NCI-H1694 (cell line): ENCODE data around the gene AP2B1.
"Not testable (repeated sequence)": the region's sequence is repeated elsewhere in the genome, so short reads cannot be mapped to it uniquely, and the experiment has no call there.

ENCODE experiments used
- DNase-seq: peaks from one replicate; lab custom pipeline; 2025; lab: John Stamatoyannopoulos, UW

AP2B1 gene

DNA sequence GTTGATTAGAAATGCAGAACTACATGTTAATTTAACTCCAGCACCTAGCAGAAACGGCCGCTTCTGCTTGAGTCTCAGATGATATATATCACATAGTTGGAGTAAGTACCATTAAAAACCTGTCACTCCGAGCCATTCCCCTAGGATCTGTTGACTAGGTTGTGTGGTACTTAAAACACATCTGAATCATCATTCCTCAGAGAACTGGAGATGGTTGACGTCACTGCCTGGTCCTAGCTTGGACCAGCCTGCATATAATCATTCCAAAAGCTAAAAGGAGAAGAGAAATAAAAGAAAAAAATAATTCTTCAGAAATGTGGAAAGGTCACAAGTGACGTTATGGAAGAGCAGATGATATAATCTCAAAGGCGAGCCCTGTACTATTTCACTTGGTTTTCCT is 113.0 kb downstream of the AP2B1 start:
- DNase-seq = no peak

- DNase-seq = no peak
These were observed 114.4 kb downstream of the AP2B1 start for GRCh38 chr17:35701491-35701890.

DNA sequence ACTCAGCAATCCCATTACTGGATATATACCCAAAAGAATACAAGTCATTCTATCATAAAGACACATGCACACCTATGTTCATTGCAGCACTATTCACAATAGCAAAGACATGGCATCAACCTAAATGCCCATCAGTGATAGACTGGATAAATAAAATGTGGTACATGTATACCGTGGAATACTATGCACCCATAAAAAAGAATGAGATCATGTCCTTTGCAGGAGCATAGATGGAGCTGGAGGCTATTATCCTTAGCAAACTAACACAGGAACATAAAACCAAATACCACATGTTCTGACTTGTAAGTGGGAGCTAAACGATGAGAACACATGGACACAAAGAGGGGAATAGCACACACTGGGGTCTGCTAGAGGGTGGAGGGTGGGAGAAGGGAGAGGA is 116.2 kb downstream of the AP2B1 start:
- not testable (repeated sequence) for DNase-seq

- DNase-seq = no peak
These were observed 118.1 kb downstream of the AP2B1 start for GRCh38 chr17:35705230-35705629.

DNA sequence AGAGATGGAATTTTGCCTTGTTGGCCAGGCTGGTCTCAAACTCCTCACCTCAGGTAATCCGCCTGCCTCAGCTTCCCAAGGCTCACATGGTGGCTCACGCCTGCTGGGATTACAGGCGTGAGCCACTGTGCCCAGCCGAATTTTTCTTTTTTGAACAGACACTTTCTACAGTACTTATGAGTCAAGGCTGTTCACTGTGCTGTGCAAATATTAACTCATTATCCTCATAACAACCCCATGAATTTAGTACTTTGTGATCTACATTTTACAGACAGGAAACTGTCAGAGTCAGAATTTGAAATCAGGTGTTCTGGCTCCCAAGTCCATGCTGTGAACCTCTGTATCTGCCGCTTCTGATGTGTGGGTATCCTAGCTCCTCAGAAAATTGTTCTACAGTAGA is 118.6 kb downstream of the AP2B1 start:
- no peak for DNase-seq

DNA sequence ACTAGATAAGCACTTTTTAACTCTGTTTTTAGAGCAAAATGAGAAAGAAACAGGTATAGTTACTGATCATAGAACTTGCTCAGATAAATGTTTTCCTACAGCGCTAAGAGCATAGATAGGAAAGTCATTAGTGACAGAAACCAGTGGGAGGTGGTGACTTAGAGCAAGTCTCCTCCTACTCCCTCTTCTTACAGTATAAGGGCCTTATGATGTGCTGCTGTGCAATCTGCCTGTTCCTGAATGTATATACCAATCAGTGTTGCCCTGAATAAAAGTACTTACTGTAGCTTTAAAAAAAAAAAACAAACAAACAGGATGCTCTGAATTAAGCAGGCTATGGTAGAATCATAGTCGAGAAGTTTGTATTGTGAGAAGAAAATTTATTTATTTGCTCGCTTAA is 121.0 kb downstream of the AP2B1 start:
- no peak for DNase-seq

GRCh38 chr17:35708951-35709350 is 121.8 kb downstream of the AP2B1 start:
- no peak for DNase-seq

DNA sequence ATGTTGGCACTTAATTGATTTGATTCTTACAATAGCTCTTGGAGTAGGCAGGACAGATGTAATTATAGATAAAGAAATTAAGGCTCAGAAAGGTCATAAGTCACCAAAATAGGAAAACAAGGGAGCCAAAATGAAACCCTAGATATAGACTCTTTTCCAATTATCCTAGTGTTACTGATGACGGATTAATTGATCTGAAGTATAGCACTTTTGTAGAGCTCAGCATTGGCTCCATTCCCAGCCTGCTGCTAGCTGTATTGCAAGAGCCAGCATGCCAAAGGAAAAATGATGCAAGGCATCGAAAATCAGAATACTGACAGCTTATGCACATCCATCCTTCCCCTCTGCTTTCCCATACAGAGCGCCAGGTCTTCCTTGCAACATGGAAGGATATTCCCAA is 122.8 kb downstream of the AP2B1 start:
- DNase-seq = peak; percentile 61

DNA sequence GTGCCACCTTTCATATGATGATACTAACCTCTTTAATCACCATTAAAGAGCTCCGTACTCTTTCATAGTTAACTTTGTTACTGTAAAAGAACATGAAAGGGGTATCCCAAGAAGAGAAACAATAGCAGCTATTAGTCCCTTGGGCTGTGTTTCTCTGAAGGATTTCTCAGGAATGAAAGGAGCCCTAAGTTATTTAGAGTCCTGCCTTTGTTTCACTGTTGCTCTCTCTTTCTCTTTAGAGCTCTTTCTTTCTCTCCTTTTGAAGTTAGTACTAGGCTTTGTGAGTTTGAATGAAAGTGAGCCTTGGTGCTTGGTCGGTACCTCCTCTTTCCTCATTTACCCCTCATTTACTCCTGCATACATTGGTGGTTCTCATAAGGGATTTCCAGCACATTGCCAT is 123.8 kb downstream of the AP2B1 start:
- DNase-seq = no peak

GRCh38 chr17:35713069-35713728 is 126.1 kb downstream of the AP2B1 start:
- no peak for DNase-seq

- DNase-seq = no peak
These were observed 127.9 kb downstream of the AP2B1 start for GRCh38 chr17:35714988-35715387.

- no peak for DNase-seq
These were observed 128.3 kb downstream of the AP2B1 start for GRCh38 chr17:35715416-35715815.

DNA sequence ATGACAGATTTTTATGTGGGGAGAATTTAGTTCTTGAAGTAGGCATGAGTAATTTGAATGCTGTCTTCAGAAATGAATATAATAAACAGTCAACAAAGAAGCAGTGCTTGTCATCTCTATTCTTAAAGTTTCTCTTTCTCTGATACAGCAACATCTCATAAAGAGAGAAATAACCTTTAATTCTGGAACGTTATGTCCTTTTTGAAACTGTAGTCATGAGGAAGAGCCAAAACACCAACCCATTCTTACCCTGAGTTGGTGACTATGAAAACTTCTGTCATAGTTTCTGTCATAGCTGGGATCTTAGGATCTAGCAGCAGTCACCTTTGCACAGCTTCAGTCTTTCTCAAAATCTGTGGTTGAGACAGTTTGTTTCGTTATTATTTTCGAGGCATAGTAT is 129.1 kb downstream of the AP2B1 start:
- no peak for DNase-seq

- no peak for DNase-seq
These were observed 129.9 kb downstream of the AP2B1 start for GRCh38 chr17:35716897-35717465.

- no peak for DNase-seq
These were observed 130.4 kb downstream of the AP2B1 start for GRCh38 chr17:35717475-35717874.

GRCh38 chr17:35723735-35724134 is 136.6 kb downstream of the AP2B1 start:
- no peak for DNase-seq

DNA sequence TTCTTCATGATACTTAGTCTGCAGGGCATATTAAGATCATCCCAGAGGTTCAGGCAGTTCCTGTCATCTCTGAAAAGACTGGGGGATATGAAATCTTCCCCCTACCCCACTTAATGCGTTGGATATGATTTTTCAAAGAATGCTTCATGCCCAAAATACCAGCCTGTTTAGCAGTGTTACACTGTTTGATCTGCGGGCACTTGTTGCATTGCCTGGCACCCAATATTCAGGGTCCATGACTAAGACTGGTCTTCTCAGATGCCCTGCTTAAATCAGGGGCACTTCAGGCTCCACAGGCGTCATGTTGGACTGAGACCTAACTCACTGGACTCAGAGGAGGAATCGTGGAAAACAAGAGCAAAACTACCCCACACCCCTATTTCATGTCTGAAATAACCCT is 137.9 kb downstream of the AP2B1 start:
- DNase-seq = no peak

GRCh38 chr17:35725802-35726126 is 138.6 kb downstream of the AP2B1 start:
- no peak for DNase-seq

DNA sequence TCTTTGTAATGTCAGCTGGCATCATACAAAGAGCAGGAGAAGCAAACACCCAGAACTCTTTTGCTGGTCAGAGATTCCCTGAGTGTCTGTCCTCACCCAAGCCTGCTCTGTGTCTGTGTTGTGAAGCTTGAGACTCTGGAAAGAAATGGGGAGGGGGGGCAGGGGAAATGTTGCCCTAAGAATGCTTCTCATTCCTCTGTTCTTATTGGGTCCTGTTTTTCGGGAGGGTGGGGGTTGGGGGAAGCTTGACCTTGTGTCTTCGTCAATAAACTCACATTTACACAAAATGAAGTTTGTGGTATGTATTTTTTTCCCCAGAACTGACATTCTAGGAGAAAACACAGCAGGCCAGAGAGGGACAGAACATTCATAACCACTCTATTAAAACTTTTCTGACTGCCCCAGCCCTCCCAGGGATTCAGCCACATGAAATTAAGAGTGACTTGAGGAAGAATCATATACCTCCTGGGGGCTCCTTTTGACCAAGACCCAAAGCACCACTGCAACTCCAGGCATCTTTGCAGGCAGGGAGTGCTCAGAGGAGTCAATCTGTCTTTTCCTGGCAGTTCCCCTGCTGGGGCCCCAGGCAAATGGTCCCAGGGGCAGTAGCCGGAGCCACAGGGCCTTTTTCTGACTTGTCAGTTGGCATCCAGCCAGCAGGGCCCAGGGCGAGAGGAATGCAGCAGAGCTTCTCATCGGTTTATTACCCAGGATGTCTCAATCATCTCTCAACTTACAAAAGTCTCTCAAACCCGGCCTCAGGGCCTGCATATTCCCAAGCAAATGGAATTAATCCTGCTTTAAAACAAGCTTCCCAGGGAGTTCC is 139.2 kb downstream of the AP2B1 start:
- no peak for DNase-seq

- DNase-seq = no peak
These were observed 139.9 kb downstream of the AP2B1 start for GRCh38 chr17:35726953-35727460.

DNA sequence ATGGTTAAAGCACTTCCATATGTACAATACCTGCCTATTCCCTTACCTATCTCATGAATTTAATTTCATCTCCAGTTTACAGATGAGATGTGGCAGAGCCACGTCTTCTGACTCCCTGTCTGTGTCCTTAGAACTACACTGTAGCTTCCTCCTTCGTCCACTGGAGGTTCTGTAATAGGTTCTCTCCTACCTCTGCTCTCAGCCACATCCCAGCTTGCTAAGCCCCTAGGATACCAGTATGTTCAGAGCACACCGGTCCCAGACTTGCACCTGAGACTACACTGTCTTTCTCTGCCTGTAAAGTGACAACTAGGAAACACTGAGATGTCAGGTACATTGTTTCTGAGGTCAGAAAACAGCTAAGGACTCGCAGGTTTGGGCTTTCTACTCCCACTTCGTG is 140.5 kb downstream of the AP2B1 start:
- DNase-seq = no peak

GRCh38 chr17:35728551-35728950 is 141.4 kb downstream of the AP2B1 start:
- DNase-seq = no peak

DNA sequence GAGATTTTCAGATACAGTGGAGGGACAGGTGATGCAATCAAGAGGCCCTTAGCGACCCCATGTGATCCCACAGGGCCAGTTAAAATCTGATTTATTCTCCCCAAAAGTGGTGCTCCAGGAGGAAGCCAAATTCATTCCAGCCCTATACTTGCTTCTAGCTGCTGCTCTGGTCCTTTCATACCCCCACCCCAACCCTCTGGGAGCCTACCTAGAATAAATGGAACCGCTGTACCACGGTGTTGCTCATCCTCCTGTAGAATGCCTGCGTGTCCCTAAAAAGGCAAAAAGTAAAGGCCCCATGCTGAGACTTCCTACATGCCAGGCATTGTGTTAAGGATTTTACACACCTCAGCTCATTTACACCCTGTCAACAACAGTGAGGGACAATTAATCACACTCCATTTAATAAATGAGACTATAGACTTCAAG is 142.3 kb downstream of the AP2B1 start:
- no peak for DNase-seq
